Effector memory CD8-positive, alpha-beta T cell (primary cell): ENCODE results near the gene ERAP2.

Source experiments
- ATAC-seq: fragments of 150-1000 bp; cut with Tn5 transposase; replicated peaks from 2 replicates; pipeline ENCODE4 v1.10.0; 2021; ENCODE audit warnings: mild to moderate bottlenecking, moderate library complexity
- DNase-seq, 3 experiments: peaks; one replicate each; pipeline ENCODE4 v3.0.0; 2021
- H3K27ac Mint-ChIP-seq, 2 donors: one replicate each; pipeline ENCODE4 v1.8.0; 2022; ENCODE audit warnings: mild to moderate bottlenecking in 2 of 2, mixed read lengths in 2 of 2, moderate library complexity in 2 of 2
- H3K27me3 Mint-ChIP-seq, 2 donors: one replicate each; pipeline ENCODE4 v1.8.0; 2022; ENCODE audit warnings: mixed read lengths in 2 of 2
- H3K36me3 Mint-ChIP-seq: one replicate; pipeline ENCODE4 v1.8.0; 2022; ENCODE audit warnings: mild to moderate bottlenecking, moderate library complexity, mixed read lengths; ENCODE audit not compliant: insufficient read depth
- H3K4me1 Mint-ChIP-seq, 2 donors: one replicate each; pipeline ENCODE4 v1.8.0; 2022; ENCODE audit warnings: low read depth in 2 of 2, mixed read lengths in 2 of 2
- H3K4me3 Mint-ChIP-seq, 2 donors: one replicate each; pipeline ENCODE4 v1.8.0; 2022; ENCODE audit warnings: mild to moderate bottlenecking in 2 of 2, mixed read lengths in 2 of 2, moderate library complexity in 2 of 2
- H3K9me3 Mint-ChIP-seq, 2 donors: one replicate each; pipeline ENCODE4 v1.8.0; 2022; ENCODE audit warnings: mixed read lengths in 2 of 2

Gene ERAP2

DNA sequence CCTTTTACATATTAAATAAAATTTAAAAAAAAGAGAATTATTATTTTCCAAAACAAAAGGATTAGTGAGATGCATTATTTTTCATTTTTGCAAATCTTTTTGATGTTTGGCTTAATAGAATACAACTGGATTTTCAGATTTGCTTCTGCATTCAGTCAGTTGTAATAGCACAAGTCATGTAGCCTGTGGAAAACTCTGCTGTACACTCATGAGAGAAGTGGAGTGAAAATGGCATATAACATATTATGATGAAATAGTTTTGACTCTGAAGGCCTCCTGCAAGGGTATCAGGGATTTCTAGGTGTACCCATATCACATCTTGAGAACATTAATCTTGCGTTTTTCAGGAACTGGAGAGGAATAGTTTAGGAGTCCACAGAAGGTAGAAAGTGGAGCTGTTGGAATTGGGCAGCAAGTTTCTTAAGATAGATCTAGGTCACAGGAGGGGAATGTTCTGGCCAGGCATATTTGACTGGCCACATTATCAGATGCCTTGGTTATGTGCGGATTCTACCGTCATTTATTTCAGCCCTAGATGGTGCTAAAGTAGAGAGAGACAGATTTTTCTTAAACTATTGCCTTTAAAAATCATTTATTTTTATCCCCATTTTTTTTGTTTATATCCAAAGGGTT is 75.9 kb downstream of the ERAP2 start:
- Mint-ChIP-seq H3K27ac (peak overlapping the region; percentile 83 to 86), H3K36me3 (no peaks in the 10 kb centered on the region)

DNA sequence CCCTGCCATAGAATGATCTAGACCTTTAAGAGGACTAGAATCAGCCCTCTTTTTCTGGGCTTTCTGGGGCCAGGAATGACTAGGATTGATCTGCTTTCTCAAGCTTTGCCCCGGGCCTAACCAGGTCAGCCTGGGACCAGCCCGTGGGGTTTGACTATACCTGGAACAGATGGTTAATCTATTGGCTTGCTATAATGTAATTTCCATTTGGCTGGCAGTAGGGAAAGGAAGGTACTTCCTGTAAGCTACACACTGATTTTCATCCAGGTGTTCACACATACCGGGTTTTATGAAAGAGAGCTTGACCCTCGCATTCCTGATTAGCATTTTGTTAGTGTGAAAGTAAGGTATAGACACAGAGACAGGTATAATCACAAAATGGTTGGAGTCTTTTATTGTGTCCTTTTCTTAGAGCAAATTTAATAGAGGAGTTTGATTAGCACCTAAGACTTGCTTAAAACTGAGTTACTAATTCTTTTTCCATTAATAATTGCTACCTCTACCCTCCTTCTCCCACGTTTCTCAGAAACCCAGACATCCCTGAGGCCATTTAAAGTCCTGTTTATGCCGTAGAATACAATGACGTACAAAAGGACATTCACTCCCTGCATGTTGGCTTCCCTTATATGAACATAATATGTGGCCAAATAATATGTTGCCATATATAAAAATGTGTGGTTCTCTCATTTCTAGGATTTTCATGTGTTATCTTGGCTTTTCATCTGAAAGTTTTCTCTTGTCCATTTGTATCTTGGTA is 76.9 kb downstream of the ERAP2 start:
- Mint-ChIP-seq H3K36me3 (no peaks in the 10 kb centered on the region), H3K4me1 (peaks cover 50 to 74% of the 10 kb centered on the region in 2 donors), H3K9me3 (no peaks in the 10 kb centered on the region), H3K4me3 (no peak overlapping the region), H3K27ac (peak overlapping the region; percentile 17 to 83), H3K27me3 (no peaks in the 10 kb centered on the region)
- DNase-seq, result no peak
- ATAC-seq, result no peak

More for the DNA sequence above, 75.9 kb downstream of the ERAP2 start:
- no peak overlapping the region for H3K4me3 Mint-ChIP-seq
- H3K4me1 Mint-ChIP-seq, result peaks cover 42 to 71% of the 10 kb centered on the region in 2 donors
- ATAC-seq (no peak), DNase-seq (no peak)
- H3K27me3 Mint-ChIP-seq, result no peaks in the 10 kb centered on the region
- H3K9me3 Mint-ChIP-seq, result no peaks in the 10 kb centered on the region

- ATAC-seq (peak; percentile 55), DNase-seq (peak in 1 of 3 experiments; percentile 10)
- Mint-ChIP-seq H3K36me3 (no peaks in the 10 kb centered on the region), H3K4me1 (peaks cover 47 to 69% of the 10 kb centered on the region in 2 donors), H3K27ac (peak overlapping the region; percentile 94 to 97), H3K9me3 (no peaks in the 10 kb centered on the region), H3K4me3 (peak overlapping the region; percentile 58 to 68), H3K27me3 (no peaks in the 10 kb centered on the region)
These were observed 81.2 kb downstream of the ERAP2 start for GRCh38 chr5:96957254-96958049.

DNA sequence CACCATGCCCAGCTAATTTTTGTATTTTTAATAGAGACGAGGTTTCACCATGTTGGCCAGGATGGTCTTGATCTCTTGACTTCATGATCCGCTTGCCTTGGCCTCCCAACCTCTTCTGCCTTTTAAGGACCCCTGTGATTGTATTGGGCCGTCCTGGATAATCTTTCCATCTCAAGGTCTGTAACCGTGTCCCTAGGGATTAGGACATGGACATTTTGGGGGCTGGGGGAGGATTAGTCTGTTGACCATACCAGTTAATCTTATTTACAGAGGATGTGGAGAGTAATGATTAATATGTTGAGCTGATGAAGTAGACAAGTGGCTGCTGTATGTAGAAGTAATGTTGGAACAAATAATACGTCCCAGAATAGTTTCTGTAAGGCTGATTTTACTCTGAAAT is 82.7 kb downstream of the ERAP2 start:
- H3K4me1 Mint-ChIP-seq, result peaks cover 46 to 71% of the 10 kb centered on the region in 2 donors
- H3K4me3 Mint-ChIP-seq, result peak overlapping the region; percentile 58 to 68
- no peaks in the 10 kb centered on the region for H3K9me3 Mint-ChIP-seq
- DNase-seq (no peak), ATAC-seq (no peak)
- H3K27me3 Mint-ChIP-seq, result no peaks in the 10 kb centered on the region
- H3K27ac Mint-ChIP-seq, result peak overlapping the region; percentile 94 to 97
- H3K36me3 Mint-ChIP-seq, result no peaks in the 10 kb centered on the region

DNA sequence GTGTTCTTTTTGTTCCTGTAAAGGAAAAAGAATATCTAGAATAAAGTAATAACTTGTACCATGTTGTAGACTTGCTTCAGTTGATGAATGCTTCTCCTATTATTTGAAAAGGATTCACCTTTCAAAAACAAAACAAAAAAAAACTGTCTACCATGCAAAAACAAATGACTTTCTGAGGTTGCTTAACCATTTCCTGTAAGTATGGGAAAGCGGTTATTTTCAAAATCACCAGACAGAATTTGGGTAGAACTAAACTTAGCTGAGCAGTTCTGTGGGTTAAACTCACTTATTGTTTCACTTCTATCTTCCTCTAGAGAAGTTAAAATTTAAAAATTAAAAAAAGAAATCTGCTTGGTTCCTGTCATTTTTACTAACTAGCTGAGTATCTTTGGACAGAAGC is 84.8 kb downstream of the ERAP2 start:
- no peaks in the 10 kb centered on the region for H3K27me3 Mint-ChIP-seq
- DNase-seq (no peak), ATAC-seq (peak; percentile 76)
- peak overlapping the region; percentile 25 to 70 for H3K4me3 Mint-ChIP-seq
- peak overlapping the region; percentile 65 to 78 for H3K27ac Mint-ChIP-seq
- no peaks in the 10 kb centered on the region for H3K36me3 Mint-ChIP-seq
- H3K9me3 Mint-ChIP-seq, result no peaks in the 10 kb centered on the region
- H3K4me1 Mint-ChIP-seq, result peaks cover 48 to 76% of the 10 kb centered on the region in 2 donors

DNA sequence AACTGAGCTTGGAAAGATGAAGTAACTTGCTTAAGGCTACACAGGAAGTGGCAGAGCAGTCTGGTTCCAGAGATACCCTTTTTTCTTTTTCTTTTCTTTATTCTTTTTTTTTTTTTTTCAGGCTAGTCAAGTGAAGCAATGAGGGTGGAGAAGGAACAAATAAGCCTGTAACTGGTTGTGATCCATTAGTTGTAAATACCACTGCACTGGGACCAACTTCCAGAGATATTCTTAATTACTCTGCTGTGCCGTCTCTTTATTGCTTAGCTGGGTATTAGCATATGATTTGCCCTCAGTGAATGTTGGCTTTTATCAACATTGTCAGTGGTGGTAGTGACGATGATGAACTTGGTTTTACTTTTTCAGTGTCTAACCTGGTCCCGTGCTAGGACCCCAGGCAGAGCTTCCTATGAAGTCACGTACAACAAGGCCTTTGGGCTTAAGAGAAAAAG is 86.3 kb downstream of the ERAP2 start:
- H3K27ac Mint-ChIP-seq, result peak overlapping the region; percentile 77 to 78
- H3K9me3 Mint-ChIP-seq, result no peaks in the 10 kb centered on the region
- no peaks in the 10 kb centered on the region for H3K36me3 Mint-ChIP-seq

DNA sequence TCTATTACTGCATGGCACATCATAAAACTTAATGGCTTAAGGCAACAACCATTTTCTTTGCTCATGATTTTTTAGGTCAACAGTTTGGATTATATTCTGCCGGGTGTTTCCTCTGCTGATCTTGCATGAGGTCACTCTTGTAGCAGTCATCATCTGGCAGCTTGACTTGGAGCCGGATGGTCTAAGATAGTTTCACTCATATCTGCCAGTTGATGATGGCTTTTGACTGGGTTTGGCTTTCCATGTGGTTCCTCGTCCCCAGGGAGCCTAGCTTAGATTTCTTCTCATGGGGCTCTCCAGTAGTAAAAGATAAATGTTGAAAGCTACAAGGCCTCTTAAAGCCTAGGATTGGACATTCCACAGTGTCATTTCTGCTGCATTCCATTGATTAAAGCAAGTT is 87.0 kb downstream of the ERAP2 start:
- ATAC-seq, result peak; percentile 55
- H3K9me3 Mint-ChIP-seq, result no peaks in the 10 kb centered on the region
- peak overlapping the region; percentile 77 to 78 for H3K27ac Mint-ChIP-seq
- H3K4me1 Mint-ChIP-seq, result peaks cover 35 to 69% of the 10 kb centered on the region in 2 donors
- no peak for DNase-seq
- H3K4me3 Mint-ChIP-seq, result peak overlapping the region; percentile 59 to 70
- H3K27me3 Mint-ChIP-seq, result no peaks in the 10 kb centered on the region
- no peaks in the 10 kb centered on the region for H3K36me3 Mint-ChIP-seq

More for the DNA sequence above, 86.3 kb downstream of the ERAP2 start:
- ATAC-seq (peak; percentile 24), DNase-seq (no peak)
- Mint-ChIP-seq H3K27me3 (no peaks in the 10 kb centered on the region), H3K4me3 (peak overlapping the region; percentile 59 to 70), H3K4me1 (peaks cover 39 to 69% of the 10 kb centered on the region in 2 donors)

DNA sequence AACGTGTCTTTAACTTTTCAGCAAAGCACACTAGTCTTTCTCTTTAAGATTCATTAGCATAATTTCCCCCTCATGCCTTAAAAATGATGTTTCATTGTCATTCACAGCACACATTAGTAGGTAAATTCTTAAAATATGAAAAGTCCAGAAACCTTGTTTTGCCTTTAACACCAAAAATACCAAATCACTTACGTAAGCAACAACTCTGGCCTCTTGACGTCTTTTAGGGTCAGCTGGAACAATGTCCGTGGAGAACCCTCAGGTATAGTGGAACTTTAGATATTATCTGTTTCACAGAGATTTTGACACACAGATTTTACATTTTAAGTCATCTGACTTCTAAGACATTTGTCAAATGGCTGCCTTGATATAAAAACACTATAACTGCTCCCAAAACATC is 90.5 kb downstream of the ERAP2 start:
- no peaks in the 10 kb centered on the region for H3K9me3 Mint-ChIP-seq
- no peak for DNase-seq
- H3K27me3 Mint-ChIP-seq, result no peaks in the 10 kb centered on the region
- H3K4me1 Mint-ChIP-seq, result peaks cover 49 to 80% of the 10 kb centered on the region in 2 donors
- H3K27ac Mint-ChIP-seq, result peak overlapping the region in 1 of 2 donors; percentile 35
- H3K36me3 Mint-ChIP-seq, result no peaks in the 10 kb centered on the region
- H3K4me3 Mint-ChIP-seq, result no peak overlapping the region
- no peak for ATAC-seq

DNA sequence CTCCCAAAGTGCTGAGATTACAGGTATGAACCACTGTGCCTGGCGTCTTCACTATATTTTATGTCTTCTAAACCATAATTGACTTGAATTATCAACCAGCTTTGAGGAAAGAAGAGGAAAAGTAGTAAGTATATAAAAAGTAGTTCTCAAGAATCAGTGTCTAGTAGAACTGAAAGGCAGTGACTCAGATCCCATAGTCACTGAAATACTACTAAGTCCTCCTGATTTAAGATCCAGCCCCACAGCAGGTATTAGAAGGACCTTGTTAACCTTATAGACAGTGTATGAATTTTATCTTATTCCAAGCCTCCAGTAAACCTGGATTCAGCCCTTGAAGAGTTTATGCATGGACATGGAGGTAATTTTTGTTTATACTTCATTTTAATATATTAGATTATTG is 91.1 kb downstream of the ERAP2 start:
- H3K36me3 Mint-ChIP-seq, result no peaks in the 10 kb centered on the region
- no peaks in the 10 kb centered on the region for H3K27me3 Mint-ChIP-seq
- H3K4me1 Mint-ChIP-seq, result peaks cover 52 to 80% of the 10 kb centered on the region in 2 donors
- no peak overlapping the region for H3K4me3 Mint-ChIP-seq
- no peaks in the 10 kb centered on the region for H3K9me3 Mint-ChIP-seq
- DNase-seq (no peak), ATAC-seq (no peak)
- peak overlapping the region in 1 of 2 donors; percentile 85 for H3K27ac Mint-ChIP-seq

DNA sequence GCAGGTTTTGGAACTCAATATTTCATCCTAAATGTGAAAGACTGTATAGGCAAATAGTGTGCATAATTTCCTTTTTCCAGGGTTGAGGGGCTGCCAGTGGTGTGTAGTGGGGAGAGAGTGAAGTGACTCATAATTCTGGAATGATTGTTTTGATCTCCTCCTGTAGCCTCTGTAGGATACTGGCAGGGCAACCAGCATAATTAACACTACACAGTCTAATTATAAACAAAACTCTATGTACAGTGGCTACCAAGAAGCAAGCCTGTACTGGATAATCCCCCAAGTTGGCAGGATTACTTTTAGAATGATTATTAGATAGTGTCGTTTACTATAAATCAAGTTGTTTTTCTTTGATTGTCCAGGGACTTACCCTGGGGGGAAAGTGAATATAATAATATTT is 91.8 kb downstream of the ERAP2 start:
- DNase-seq, result no peak
- Mint-ChIP-seq H3K27ac (peak overlapping the region in 1 of 2 donors; percentile 85), H3K4me1 (peaks cover 53 to 80% of the 10 kb centered on the region in 2 donors), H3K4me3 (no peak overlapping the region), H3K36me3 (no peaks in the 10 kb centered on the region), H3K27me3 (no peaks in the 10 kb centered on the region), H3K9me3 (no peaks in the 10 kb centered on the region)
- ATAC-seq, result no peak

- H3K27me3 Mint-ChIP-seq, result no peaks in the 10 kb centered on the region
- no peaks in the 10 kb centered on the region for H3K9me3 Mint-ChIP-seq
- H3K4me1 Mint-ChIP-seq, result peaks cover 50 to 77% of the 10 kb centered on the region in 2 donors
- no peak for ATAC-seq
- no peak overlapping the region for H3K4me3 Mint-ChIP-seq
- no peak for DNase-seq
- no peaks in the 10 kb centered on the region for H3K36me3 Mint-ChIP-seq
- H3K27ac Mint-ChIP-seq, result peak overlapping the region in 1 of 2 donors; percentile 85
These were observed 92.3 kb downstream of the ERAP2 start for GRCh38 chr5:96968614-96969013.
